T-cell (primary cell): Measurements from ENCODE around the gene ZBTB21. TPM values are rescaled to one million over a fixed set of nuclear protein-coding genes. Genes with fewer than 3 reads are reported as not detected.
A peak's percentile ranks its signal among the peaks of the same experiment; 100 is the strongest.
"Not testable (repeated sequence)": the region's sequence is repeated elsewhere in the genome, so short reads cannot be mapped to it uniquely, and the experiment has no call there.

Experiments
- ATAC-seq, 4 experiments: fragments of 200-7000 bp in 3 of 4; fragments of 150-1000 bp in 1 of 4; cut with Tn5 transposase; replicated peaks in 1 of 4; 1 replicate in 3 of 4; 2 replicates in 1 of 4; pipeline ENCODE4 v1.10.0; 2021; ENCODE audit warnings: moderate library complexity in 3 of 4, mild to moderate bottlenecking in 2 of 4, moderate number of reproducible peaks in 1 of 4
- CTCF ChIA-PET, 2 donors: fragments of 300-600 bp; sonication (Branson Sonifier 250); formaldehyde crosslinking; loops; one replicate each; lab custom pipeline; 2022; ENCODE audit warnings: antibody characterized with exemption in 2 of 2; lab: Charles Lee
- POLR2A ChIA-PET, 2 donors: fragments of 300-600 bp; sonication (Branson Sonifier 250); formaldehyde crosslinking; loops; one replicate each; lab custom pipeline; 2022; ENCODE audit warnings: antibody characterized with exemption in 2 of 2; lab: Charles Lee
- DNase-seq, 35 experiments: peaks; one replicate each; pipeline versions ENCODE4 v3.0.0 to v3.0.0-alpha.2; 2013 to 2023
- H3K27ac ChIP-seq: one replicate; pipeline ENCODE4 v1.5.1; 2013; ENCODE audit warnings: low read length
- H3K27me3 ChIP-seq, 2 experiments: replicated peaks in 1 of 2; 1 replicate in 1 of 2; 2 replicates in 1 of 2; pipeline versions ENCODE4 v1.6.1 to v1.7.0; 2013; ENCODE audit warnings: low read length in 1 of 2, mixed read lengths in 1 of 2; ENCODE audit not compliant: control insufficient read depth in 2 of 2, insufficient read depth in 2 of 2; ENCODE audit errors: extremely low read depth in 1 of 2
- H3K36me3 ChIP-seq, 2 donors: 1 replicate in 1 of 2; 2 replicates in 1 of 2; pipeline versions ENCODE4 v1.6.1 to v1.7.0; 2013; ENCODE audit warnings: low read length in 1 of 2; ENCODE audit not compliant: control insufficient read depth in 2 of 2, insufficient read depth in 1 of 2; ENCODE audit errors: extremely low read depth in 1 of 2
- H3K4me1 ChIP-seq, 2 experiments: 1 replicate in 1 of 2; 2 replicates in 1 of 2; pipeline versions ENCODE4 v1.6.1 to v1.7.0; 2013; ENCODE audit warnings: low read length in 2 of 2, mixed read lengths in 1 of 2; ENCODE audit not compliant: insufficient read depth in 2 of 2, control insufficient read depth in 1 of 2; ENCODE audit errors: extremely low read depth in 1 of 2
- H3K4me3 ChIP-seq, 2 donors: 1 replicate in 1 of 2; 2 replicates in 1 of 2; pipeline versions ENCODE4 v1.5.1 to v1.7.0; 2013; ENCODE audit warnings: mild to moderate bottlenecking in 2 of 2, low read length in 1 of 2, moderate library complexity in 1 of 2; ENCODE audit not compliant: control insufficient read depth in 1 of 2; ENCODE audit errors: extremely low read depth in 1 of 2
- H3K9me3 ChIP-seq: 2 replicates; pipeline ENCODE4 v1.7.0; 2013
- H3K27ac Mint-ChIP-seq, 2 donors: one replicate each; pipeline ENCODE4 v1.8.0; 2020 to 2021; ENCODE audit warnings: mild to moderate bottlenecking in 2 of 2, mixed read lengths in 2 of 2
- H3K27me3 Mint-ChIP-seq, 2 donors: one replicate each; pipeline ENCODE4 v1.8.0; 2021 to 2022; ENCODE audit warnings: mixed read lengths in 2 of 2
- H3K36me3 Mint-ChIP-seq: one replicate; pipeline ENCODE4 v1.8.0; 2021; ENCODE audit warnings: mixed read lengths
- H3K4me1 Mint-ChIP-seq, 3 donors: one replicate each; pipeline ENCODE4 v1.8.0; 2020 to 2022; ENCODE audit warnings: mixed read lengths in 3 of 3, mild to moderate bottlenecking in 1 of 3
- H3K4me3 Mint-ChIP-seq, 3 donors: one replicate each; pipeline ENCODE4 v1.8.0; 2020 to 2022; ENCODE audit warnings: mild to moderate bottlenecking in 3 of 3, mixed read lengths in 3 of 3, moderate library complexity in 3 of 3
- H3K9me3 Mint-ChIP-seq, 3 donors: one replicate each; pipeline ENCODE4 v1.8.0; 2020 to 2022; ENCODE audit warnings: mixed read lengths in 3 of 3
- WGBS: methylation state at CpG from one replicate; pipeline ENCODE4 v1.1.5; 2013; ENCODE audit warnings: missing lambda C conversion rate; ENCODE audit not compliant: insufficient coverage; 5-methylcytosine and 5-hydroxymethylcytosine counted together
- total RNA-seq, 35 experiments: library from RNA in 6 of 35; stranded (reverse) in 6 of 35; fragments of 120-200 nt in 1 of 35; gene quantifications; one replicate each; pipeline versions ENCODE4 v1.2.1 to v1.2.4 and lab custom pipeline; 2013 to 2026

ZBTB21 gene
- total RNA-seq, 5 donors from 2014 or later (not counting 1 experiment from before 2014, with no cell fraction given), result 17.6 to 119 (median 25.9) TPM

DNA sequence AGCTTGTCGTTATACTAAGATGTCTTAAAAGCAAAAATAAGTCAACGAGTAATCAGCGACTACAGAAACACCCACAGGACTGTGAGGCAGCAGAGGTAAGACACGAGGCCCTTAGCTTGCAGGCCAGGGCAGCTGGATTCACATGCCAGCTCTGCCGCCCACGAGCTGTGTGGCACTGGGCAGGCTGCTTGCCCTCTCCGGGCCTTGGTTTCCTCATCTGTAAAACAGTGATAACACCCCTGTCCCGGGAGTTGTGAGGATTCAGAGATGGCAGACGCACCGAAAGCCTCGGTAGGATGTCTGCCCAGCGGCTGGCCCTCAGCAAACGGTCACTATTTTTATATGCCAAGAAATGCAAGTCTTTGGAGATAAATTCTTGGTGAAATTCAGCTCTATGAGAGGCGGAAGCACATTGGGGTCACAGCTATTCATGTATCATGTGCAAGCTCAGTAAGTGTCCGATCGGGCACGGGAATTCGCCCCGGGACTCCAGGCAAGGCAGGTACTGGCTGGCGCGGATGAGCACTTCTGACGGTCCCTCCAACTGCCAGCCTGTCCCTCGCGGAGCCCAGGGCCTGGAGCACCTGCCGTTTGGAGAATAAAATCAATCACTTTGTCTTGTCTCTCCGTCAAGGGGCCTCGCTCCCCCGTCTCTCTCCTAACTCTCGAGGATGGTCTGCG, 57.5 kb downstream of the ZBTB21 start:
- no peaks in the 10 kb centered on the region for H3K36me3 Mint-ChIP-seq
- Histone ChIP-seq H3K4me3 (no peak overlapping the region), H3K9me3 (no peaks in the 10 kb centered on the region), H3K27ac (no peak overlapping the region), H3K27me3 (peaks cover 0 to 40% of the 10 kb centered on the region in 2 experiments), H3K4me1 (peaks cover 0 to 12% of the 10 kb centered on the region in 2 experiments), H3K36me3 (no peaks in the 10 kb centered on the region)
- H3K27ac Mint-ChIP-seq, result no peak overlapping the region
- CTCF ChIA-PET, result no interaction called here
- peaks cover 8 to 34% of the 10 kb centered on the region in 2 donors for H3K27me3 Mint-ChIP-seq
- 70% methylated on average over 29 of the region's 30 CpGs for WGBS
- no peak for ATAC-seq
- peak overlapping the region; percentile 49 to 66 (median 51) for H3K4me3 Mint-ChIP-seq
- POLR2A ChIA-PET, result no interaction called here
- H3K9me3 Mint-ChIP-seq, result no peaks in the 10 kb centered on the region
- no peak for DNase-seq
- peaks cover 11 to 17% (median 16%) of the 10 kb centered on the region in 3 donors for H3K4me1 Mint-ChIP-seq

DNA sequence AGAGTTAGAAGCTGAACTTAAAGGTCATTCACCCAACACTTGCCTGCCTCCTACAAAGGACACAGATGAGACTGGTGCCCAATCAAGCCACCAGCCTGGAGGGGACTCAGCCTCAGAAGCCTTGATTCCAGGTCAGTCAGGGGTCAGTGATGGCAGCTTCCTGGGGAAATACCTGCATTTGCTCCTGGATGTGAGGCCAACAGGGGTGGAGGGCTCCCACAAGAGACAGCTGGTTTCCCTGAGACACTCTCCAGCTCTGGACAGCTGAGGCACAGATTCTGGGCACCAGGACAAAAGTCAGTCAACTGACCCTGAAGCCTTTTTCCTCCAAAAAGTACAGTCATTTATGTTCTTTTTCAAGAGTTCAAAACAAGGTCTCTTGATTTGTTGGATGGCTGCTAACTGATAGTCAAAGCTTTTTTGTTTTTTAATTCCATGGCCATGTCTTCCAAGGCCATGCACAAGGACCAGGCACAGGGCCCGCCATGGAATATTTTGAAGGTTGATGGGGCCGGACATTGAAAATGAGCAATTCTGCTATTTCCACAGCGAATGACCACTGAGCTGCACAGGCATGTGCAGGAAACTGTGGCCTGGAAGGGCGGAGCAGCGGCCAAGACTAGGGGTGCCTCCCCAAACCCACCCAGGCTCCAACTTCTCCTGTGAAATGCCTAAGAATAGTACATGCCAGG, 58.1 kb downstream of the ZBTB21 start:
- CTCF ChIA-PET, result interaction anchor here in 1 of 2 donors (0.5 kb wide), 1 partner anchor 108 kb away, joined by 3 read pairs; no protein-coding TSS in a partner anchor
- POLR2A ChIA-PET, result no interaction called here
- no peaks in the 10 kb centered on the region for H3K9me3 ChIP-seq
- no peak for ATAC-seq
- H3K4me1 ChIP-seq, result peaks cover 0 to 12% of the 10 kb centered on the region in 2 experiments
- peaks cover 0 to 37% of the 10 kb centered on the region in 2 experiments for H3K27me3 ChIP-seq
- H3K4me3 ChIP-seq, result no peak overlapping the region
- Mint-ChIP-seq H3K4me1 (peaks cover 11 to 16% (median 11%) of the 10 kb centered on the region in 3 donors), H3K36me3 (no peaks in the 10 kb centered on the region), H3K27ac (no peak overlapping the region), H3K27me3 (peaks cover 8 to 31% of the 10 kb centered on the region in 2 donors), H3K9me3 (no peaks in the 10 kb centered on the region), H3K4me3 (peak overlapping the region; percentile 49 to 66 (median 51))
- no peak overlapping the region for H3K27ac ChIP-seq
- 93% methylated on average over 5 of the region's 5 CpGs for whole genome bisulfite sequencing
- no peaks in the 10 kb centered on the region for H3K36me3 ChIP-seq
- no peak for DNase-seq

DNA sequence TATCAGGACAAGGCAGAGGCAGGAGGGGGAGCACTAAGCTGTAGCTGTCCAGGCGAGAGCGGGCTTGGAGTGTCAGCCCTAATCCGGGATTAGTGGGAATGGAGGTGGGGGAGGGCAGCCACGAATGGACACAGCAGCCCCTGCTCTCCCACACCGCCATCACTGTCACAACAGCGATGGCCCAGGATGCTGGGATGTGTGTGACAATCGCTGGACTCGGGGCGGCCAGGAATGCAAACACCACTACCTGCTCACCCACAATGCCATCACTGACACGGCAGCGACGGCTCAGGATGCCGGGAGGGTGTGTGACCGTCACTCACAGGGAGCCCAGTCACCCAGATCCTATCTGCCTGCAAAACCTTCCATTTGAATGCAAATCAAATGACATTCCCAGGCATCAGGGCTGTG, 59.2 kb downstream of the ZBTB21 start:
- H3K9me3 ChIP-seq, result no peaks in the 10 kb centered on the region
- peaks cover 10 to 16% (median 11%) of the 10 kb centered on the region in 3 donors for H3K4me1 Mint-ChIP-seq
- ATAC-seq (no peak), DNase-seq (no peak)
- no peak overlapping the region for H3K27ac ChIP-seq
- no peak overlapping the region for H3K4me3 Mint-ChIP-seq
- CTCF ChIA-PET, result no interaction called here
- H3K9me3 Mint-ChIP-seq, result no peaks in the 10 kb centered on the region
- peaks cover 0 to 37% of the 10 kb centered on the region in 2 experiments for H3K27me3 ChIP-seq
- no peak overlapping the region for H3K4me3 ChIP-seq
- H3K4me1 ChIP-seq, result peaks cover 0 to 12% of the 10 kb centered on the region in 2 experiments
- H3K27me3 Mint-ChIP-seq, result peaks cover 8 to 29% of the 10 kb centered on the region in 2 donors
- POLR2A ChIA-PET, result no interaction called here
- no peak overlapping the region for H3K27ac Mint-ChIP-seq
- H3K36me3 Mint-ChIP-seq, result no peaks in the 10 kb centered on the region
- no peaks in the 10 kb centered on the region for H3K36me3 ChIP-seq
- 100% methylated on average over 5 of the region's 14 CpGs for WGBS

DNA sequence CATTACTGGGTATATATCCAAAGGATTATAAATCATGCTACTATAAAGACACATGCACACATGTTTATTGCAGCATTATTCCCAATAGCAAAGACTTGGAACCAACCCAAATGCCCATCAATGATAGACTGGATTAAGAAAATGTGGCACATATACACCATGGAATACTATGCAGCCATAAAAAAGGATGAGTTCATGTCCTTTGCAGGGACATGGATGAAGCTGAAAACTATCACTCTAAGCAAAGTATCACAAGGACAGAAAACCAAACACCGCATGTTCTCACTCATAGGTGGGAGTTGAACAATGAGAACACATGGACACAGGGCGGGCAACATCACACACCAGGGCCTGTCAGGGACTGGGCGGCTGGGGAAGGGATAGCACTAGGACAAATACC, 60.5 kb downstream of the ZBTB21 start:
- ATAC-seq, CTCF ChIA-PET, H3K4me3 Mint-ChIP-seq, H3K4me3 ChIP-seq, H3K27ac Mint-ChIP-seq, H3K36me3 ChIP-seq, H3K27ac ChIP-seq, H3K9me3 Mint-ChIP-seq, H3K9me3 ChIP-seq, DNase-seq, H3K36me3 Mint-ChIP-seq, POLR2A ChIA-PET: not testable (repeated sequence)
- WGBS, result no CpG with 5 or more reads among the region's 3 CpGs
- Histone ChIP-seq H3K4me1 (peaks cover 0 to 11% of the 10 kb centered on the region in 2 experiments), H3K27me3 (peaks cover 0 to 26% of the 10 kb centered on the region in 2 experiments)
- Mint-ChIP-seq H3K27me3 (peaks cover 5 to 20% of the 10 kb centered on the region in 2 donors), H3K4me1 (peaks cover 6 to 14% (median 11%) of the 10 kb centered on the region in 3 donors)

DNA sequence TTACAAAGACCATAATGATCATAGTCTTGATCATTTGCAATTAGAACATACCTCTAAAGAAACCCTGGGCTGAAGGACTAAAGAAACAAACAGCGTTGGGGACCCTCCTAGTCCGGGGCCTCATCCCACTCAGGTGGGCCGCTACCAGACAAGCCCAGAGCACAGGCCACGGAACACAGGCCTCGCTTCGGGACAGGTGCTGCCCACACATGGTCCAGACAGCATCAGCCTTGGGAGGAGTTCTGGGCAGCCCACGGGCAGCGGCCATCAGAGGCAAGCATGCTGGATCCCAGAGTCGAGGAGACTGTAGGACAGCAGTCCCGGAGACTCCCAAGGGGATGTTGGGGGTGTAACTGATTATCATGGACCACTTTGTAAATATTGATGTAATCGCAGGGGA, 61.3 kb downstream of the ZBTB21 start:
- Histone ChIP-seq H3K4me3 (no peak overlapping the region), H3K4me1 (peaks cover 0 to 5% of the 10 kb centered on the region in 2 experiments), H3K27me3 (peaks cover 0 to 20% of the 10 kb centered on the region in 2 experiments), H3K9me3 (no peaks in the 10 kb centered on the region), H3K36me3 (no peaks in the 10 kb centered on the region), H3K27ac (no peak overlapping the region)
- Mint-ChIP-seq H3K27ac (no peak overlapping the region), H3K36me3 (no peaks in the 10 kb centered on the region), H3K9me3 (no peaks in the 10 kb centered on the region), H3K4me3 (no peak overlapping the region), H3K4me1 (peaks cover 0 to 9% (median 5%) of the 10 kb centered on the region in 3 donors), H3K27me3 (peaks cover 0 to 15% of the 10 kb centered on the region in 2 donors)
- DNase-seq (no peak), ATAC-seq (no peak)
- 95% methylated on average over 8 of the region's 11 CpGs for WGBS
- CTCF ChIA-PET, result no interaction called here
- POLR2A ChIA-PET, result no interaction called here

DNA sequence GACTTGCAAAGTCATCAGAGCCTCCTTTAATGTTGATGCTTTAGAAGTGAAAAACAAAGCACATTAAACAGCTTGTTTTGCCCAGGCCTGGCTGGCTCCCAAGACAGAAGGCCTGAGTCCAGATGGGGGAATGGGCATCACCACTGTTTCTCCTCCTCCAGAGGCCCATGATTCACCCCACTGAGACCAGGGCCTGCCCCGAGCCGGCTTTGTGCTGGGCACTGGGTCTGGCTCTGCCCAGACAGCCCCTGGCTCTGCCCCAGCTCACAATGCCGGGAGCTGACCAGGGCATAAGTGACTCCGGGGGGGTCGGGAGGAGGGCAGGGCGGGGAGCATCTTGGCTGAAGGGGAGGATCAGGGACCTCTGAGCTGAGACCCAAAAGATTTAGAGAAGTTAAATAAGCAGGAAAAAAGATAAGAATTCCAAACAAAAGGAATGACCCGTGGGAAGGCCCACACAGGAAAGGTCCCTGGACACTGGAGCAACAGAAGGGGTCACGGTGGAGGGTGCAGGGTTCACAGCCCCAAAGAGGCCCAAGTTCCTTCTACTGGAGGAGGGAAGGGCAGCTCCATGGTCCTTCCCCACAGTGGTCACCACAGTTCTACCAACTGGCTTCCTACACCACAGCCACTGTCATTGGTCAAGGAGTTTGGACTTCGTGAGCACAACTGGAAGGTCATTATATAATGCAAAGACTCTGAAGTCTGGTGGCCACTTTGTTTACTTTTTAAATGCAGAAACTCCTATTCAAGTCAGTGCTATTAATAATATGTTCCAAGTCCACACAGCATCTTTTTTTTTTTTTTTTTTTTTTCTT, 61.9 kb downstream of the ZBTB21 start:
- Mint-ChIP-seq H3K27me3 (peaks cover 0 to 15% of the 10 kb centered on the region in 2 donors), H3K4me3 (no peak overlapping the region), H3K9me3 (no peaks in the 10 kb centered on the region), H3K4me1 (peaks cover 0 to 9% (median 5%) of the 10 kb centered on the region in 3 donors), H3K36me3 (no peaks in the 10 kb centered on the region), H3K27ac (no peak overlapping the region)
- Histone ChIP-seq H3K36me3 (no peaks in the 10 kb centered on the region), H3K27me3 (peaks cover 0 to 20% of the 10 kb centered on the region in 2 experiments), H3K4me3 (no peak overlapping the region), H3K4me1 (peaks cover 0 to 5% of the 10 kb centered on the region in 2 experiments), H3K9me3 (no peaks in the 10 kb centered on the region), H3K27ac (no peak overlapping the region)
- WGBS, result 86% methylated on average over 5 of the region's 9 CpGs
- CTCF ChIA-PET, result no interaction called here
- DNase-seq (no peak), ATAC-seq (no peak)
- POLR2A ChIA-PET, result no interaction called here
